HG02938 (cell line): ENCODE results near the gene GRIA1.

Experiments
- ATAC-seq: cut with Tn5 transposase; IDR thresholded peaks from one replicate; pipeline ENCODE4 v1.9.1; 2021; ENCODE audit warnings: mild to moderate bottlenecking, moderate library complexity; ENCODE audit not compliant: unreplicated experiment

Gene GRIA1

DNA sequence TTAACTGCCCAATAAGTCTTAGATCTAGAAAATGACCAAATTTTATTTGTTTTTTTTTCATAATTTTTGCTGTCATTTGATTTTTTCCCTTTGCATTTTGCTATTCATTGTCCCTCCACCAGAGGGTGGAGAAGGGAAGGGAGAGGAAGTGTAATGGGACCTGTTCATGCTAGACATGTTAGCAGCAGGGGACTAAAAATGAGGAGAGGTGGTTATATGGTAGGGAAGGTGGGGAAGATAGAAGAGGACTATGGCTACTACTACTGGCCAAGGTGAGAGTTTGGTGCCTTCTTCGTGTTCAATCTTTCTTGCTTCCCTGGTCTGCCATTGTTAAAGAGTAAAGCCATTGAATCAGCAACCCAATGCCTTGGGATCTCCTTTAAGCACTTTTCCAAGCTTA, 6.4 kb downstream of the GRIA1 start:
- ATAC-seq, result peak; percentile 66

- ATAC-seq, result no peak
These were observed 8.0 kb downstream of the GRIA1 start for GRCh38 chr5:153498516-153498915.

DNA sequence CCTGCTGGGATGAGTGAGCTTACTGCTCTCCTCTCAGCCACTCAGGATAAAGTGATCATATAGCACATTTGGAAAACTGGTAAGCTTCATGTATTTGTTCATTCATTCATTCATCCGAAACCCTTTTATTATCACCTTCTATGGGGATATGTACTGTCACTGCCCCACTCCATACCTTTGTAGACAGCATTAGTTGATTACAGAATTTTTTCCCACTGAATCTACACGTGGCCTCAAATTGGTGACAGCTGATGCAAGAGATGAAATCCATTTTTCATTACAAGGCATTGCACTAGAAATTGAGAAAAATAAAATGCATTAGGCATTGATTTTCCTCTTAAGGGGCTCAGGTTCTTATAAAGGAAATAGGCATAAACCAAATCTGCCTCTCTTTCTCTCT, 9.7 kb downstream of the GRIA1 start:
- ATAC-seq, result no peak

DNA sequence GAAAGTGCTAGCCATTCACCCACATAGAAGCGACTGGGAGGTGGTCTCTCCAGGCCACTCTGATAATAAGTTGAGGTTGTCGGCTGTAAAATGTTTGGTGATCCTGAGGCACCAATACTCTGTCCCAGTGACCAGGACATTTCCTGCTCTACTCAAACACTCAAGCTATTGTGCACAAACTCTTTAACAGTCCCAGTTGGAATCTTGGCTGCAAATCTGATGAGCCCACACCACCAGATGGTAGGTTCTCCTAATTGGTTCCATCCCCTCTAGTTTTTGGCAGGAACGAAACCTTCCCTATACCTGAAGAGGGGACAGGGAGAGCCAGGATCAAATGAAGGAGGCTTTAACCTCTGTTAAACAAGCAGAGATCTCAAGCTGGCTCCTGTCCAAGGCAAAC, 14.3 kb downstream of the GRIA1 start:
- ATAC-seq, result no peak

- no peak for ATAC-seq
These were observed 18.2 kb downstream of the GRIA1 start for GRCh38 chr5:153508700-153509099.

DNA sequence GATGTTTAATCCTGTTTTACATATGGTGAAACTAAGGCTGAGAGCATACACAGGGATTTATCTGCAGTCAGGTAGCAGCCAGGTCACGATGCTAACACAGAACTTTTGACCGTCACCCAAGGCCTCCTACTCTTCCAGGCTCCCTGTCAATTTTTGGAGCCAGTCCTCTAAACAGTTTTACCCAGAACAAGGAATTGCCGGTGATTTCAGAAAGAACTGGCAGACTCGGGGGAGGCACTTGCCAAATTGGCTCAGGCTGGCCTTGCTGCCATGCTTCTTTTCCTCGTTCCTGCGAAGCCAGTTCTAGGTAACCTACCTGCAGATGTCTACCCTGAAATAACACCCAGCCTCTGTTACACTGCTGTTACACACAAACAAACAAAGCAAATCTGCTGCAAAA, 21.2 kb downstream of the GRIA1 start:
- ATAC-seq, result no peak

DNA sequence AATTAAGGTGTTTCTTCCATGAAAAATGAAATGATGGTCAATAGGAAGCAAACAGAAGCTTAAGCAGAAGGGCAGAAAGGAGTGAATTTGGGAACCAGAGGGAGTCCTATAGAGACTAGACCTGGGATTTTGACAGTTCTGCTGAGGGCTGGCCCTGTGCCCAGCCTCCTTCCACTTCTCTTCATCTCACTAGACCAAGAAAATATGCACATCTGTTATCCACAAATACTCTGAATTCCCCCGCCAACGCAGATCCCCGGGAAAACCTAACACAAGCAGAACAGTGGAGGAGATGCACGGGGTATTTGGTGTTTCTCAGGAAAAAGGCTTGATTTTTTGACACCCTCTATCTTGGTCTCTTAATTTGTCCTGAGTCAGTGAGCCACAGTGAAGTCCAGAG, 22.7 kb downstream of the GRIA1 start:
- ATAC-seq, result no peak

GRCh38 chr5:153515301-153515700, 24.8 kb downstream of the GRIA1 start:
- no peak for ATAC-seq

- no peak for ATAC-seq
These were observed 26.2 kb downstream of the GRIA1 start for GRCh38 chr5:153516504-153517240.

DNA sequence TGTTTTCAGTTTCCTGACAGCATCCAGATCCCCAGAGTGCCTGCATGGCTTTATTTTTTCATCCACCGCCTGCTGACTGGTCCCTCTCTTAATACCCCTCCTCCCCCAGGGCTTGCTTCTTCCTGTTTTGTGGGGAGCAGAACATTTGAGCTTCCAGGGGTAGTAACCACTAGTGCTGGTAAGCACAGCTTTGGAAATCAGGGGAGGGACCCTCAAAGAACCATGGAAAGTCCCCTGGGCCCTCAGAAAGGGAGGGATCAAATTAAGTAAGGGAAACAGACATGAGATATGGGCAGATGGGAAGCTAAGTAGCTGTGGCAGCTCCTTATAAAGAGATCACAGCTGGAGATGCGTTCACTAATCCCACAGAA, 26.8 kb downstream of the GRIA1 start:
- no peak for ATAC-seq

- no peak for ATAC-seq
These were observed 29.7 kb downstream of the GRIA1 start for GRCh38 chr5:153520137-153520536.

GRCh38 chr5:153520952-153521351, 30.5 kb downstream of the GRIA1 start:
- ATAC-seq, result no peak

DNA sequence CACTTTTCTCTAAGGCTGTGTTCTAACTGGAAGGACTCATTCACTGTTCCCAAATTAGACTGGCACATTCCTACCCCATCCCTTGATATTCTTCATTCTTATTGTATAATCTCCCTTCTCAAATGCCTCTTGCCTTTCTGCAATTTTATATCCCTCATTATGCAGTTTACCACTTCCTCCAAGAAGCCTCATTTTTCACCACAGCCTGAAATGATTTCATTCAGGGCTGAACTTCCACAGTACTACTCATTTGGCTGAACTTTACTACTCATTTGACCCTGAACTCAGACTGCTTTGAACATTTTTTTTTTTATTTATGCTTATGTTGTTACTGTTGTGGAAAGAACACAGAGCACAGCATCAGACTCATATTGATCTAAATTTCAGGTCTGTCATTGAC, 32.7 kb downstream of the GRIA1 start:
- no peak for ATAC-seq

GRCh38 chr5:153523831-153524230, 33.4 kb downstream of the GRIA1 start:
- ATAC-seq, result no peak

GRCh38 chr5:153525536-153525935, 35.1 kb downstream of the GRIA1 start:
- ATAC-seq, result no peak

DNA sequence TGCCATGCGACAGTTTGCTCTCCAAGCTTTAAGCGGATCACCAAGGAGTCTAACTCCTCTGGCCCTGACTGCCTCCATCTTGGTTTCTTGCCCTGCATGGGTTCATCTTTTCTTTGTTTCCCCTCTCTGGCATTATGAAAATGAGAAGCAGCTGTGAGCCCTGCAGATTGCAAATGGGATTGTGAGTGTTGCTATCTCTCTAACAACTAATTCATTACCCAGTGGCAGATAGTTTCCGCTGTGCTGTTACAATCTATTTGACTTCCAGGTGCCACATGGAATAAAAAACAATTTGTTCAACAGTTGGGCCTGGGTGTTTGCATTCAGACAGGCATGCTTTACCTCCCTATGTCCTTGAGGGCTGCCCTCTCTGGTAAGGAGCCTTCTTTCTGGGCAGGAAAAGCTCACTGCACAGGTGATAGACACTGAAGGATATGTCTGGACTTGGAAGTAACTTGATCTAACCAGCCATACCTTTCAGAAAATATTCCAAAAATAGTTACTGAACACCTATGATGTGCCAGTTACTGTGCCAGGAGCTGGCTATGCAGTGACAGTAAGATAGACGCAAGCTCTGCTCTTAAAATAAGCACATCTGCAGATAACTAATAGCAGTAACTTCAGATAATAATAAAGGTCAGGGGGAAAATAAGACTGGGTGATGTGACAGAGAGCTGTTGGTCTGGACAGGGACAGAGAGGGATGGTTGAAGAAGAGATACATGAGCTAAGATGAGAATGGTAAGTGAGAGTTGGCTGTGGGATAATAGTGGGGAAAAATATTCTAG, 40.1 kb downstream of the GRIA1 start:
- ATAC-seq, result no peak

DNA sequence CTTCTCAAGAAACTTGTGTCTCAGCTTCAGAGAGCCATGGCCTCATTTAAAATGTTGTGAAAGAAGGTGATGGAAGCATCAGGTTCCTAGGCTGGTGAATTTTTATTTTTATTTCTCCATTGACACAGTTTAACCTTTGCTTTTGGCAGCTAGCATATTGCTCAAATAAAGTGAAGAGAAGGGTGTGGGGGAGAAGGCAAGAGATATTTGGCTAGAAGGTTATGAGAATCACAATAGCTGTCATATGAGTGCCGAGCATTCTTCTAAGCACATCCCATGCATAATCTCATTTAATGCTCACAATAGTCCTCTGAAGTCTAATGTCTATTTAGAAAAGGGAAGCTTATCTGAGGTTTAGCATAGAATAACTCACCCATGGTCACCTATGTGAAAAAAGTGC, 43.1 kb downstream of the GRIA1 start:
- ATAC-seq, result no peak

GRCh38 chr5:153534102-153534501, 43.6 kb downstream of the GRIA1 start:
- ATAC-seq, result no peak

GRCh38 chr5:153537207-153537606, 46.7 kb downstream of the GRIA1 start:
- ATAC-seq, result no peak

- ATAC-seq, result no peak
These were observed 49.5 kb downstream of the GRIA1 start for GRCh38 chr5:153539983-153540382.

GRCh38 chr5:153542536-153542935, 52.1 kb downstream of the GRIA1 start:
- ATAC-seq, result no peak

GRCh38 chr5:153543288-153543687, 52.8 kb downstream of the GRIA1 start:
- no peak for ATAC-seq
